GM21447 (cell line): ENCODE measurements around the gene POU6F1.
"Not testable (repeated sequence)": the region's sequence is repeated elsewhere in the genome, so short reads cannot be mapped to it uniquely, and the experiment has no call there.

Source experiments
- ATAC-seq: cut with Tn5 transposase; IDR thresholded peaks from one replicate; pipeline ENCODE4 v1.9.1; 2021; ENCODE audit not compliant: unreplicated experiment

POU6F1 gene, protein sequence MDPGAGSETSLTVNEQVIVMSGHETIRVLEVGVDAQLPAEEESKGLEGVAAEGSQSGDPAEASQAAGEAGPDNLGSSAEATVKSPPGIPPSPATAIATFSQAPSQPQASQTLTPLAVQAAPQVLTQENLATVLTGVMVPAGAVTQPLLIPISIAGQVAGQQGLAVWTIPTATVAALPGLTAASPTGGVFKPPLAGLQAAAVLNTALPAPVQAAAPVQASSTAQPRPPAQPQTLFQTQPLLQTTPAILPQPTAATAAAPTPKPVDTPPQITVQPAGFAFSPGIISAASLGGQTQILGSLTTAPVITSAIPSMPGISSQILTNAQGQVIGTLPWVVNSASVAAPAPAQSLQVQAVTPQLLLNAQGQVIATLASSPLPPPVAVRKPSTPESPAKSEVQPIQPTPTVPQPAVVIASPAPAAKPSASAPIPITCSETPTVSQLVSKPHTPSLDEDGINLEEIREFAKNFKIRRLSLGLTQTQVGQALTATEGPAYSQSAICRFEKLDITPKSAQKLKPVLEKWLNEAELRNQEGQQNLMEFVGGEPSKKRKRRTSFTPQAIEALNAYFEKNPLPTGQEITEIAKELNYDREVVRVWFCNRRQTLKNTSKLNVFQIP

DNA sequence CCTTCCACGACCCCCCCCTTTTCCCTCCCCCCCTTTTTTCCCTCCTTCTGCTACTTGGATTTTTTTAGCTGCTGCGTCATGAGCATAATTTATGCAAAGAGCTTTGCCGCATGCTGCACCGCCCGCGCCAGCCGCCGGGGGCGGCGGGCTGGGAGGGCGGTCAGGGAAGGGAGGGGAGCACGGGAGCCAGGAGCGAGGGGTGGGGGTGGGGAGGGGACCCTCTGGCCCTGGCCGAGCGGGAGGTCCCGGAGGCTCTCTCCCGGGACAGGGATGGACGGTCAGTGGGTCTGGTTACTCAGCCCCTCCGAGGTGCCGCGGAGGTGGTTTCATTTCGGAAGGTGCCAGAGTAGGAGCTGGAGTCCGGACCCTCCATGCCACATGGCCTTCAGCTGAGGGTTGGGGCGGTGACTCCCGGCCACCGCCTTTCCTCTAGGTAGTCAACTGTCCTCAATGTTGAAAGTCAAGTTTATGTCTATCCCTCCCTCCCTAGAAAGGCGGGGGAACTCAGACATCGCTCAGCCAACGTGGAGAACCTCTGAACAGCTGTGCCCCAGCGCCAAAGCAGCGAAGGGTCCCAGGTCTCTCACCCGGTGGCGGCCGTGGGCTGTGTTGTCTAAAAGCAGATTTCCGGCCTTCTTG is at the start of gene POU6F1:
Gene POU6F1 (minus strand): TSS at position 95 of the 639 bp plus-strand sequence. CDS start 11,226 bp downstream, outside the sequence.
- ATAC-seq, result peak; percentile 72

GRCh38 chr12:51265024-51265423 is 47.2 kb upstream of the POU6F1 start:
- ATAC-seq, result peak; percentile 49

- ATAC-seq, result no peak
These were observed 46.4 kb upstream of the POU6F1 start for GRCh38 chr12:51264297-51264696.

DNA sequence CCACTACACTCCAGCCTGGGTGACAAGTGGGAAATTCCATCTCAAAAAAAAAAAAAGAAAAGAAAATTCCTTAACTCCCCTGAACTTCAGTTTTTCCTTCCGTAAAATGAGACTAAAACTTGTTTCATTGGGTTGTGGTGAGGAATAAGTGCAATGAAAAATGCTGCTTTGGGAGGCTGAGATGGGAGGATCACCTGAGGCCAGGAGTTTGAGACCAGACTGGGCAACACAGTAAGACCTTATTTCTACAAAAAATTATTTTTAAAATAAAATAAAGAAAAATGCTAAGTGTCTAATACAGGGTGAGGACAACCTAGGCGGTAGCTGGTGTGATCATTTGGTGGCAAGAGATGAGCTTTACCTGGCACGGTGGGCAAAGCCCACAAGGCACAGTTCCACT is 45.5 kb upstream of the POU6F1 start:
- ATAC-seq, result no peak

GRCh38 chr12:51262758-51263177 is 44.9 kb upstream of the POU6F1 start:
- ATAC-seq, result no peak

GRCh38 chr12:51259600-51259999 is 41.7 kb upstream of the POU6F1 start:
- ATAC-seq, result not testable (repeated sequence)

DNA sequence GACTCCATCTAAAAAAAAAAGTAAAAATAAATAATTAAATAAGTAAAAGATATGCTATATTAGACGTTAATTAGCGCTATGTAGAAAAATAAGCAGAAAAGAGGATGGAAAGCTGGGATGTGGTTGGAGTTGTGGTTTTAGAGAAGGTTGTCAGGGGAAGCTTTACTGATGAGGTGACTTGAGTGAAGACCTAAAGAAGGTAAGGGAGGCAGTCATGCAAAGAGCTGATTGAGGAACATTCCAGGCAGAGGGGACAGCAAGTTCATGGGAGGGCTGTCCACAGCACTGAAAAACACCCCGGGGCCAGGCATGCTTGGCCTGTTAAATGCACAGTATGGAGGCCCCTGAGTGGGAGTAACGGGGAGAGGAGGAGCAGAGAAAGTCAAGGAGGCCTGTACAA is 36.7 kb upstream of the POU6F1 start:
- ATAC-seq, result no peak

GRCh38 chr12:51253276-51253675 is 35.4 kb upstream of the POU6F1 start:
- ATAC-seq, result no peak

GRCh38 chr12:51247523-51248206 is 29.8 kb upstream of the POU6F1 start:
- no peak for ATAC-seq

DNA sequence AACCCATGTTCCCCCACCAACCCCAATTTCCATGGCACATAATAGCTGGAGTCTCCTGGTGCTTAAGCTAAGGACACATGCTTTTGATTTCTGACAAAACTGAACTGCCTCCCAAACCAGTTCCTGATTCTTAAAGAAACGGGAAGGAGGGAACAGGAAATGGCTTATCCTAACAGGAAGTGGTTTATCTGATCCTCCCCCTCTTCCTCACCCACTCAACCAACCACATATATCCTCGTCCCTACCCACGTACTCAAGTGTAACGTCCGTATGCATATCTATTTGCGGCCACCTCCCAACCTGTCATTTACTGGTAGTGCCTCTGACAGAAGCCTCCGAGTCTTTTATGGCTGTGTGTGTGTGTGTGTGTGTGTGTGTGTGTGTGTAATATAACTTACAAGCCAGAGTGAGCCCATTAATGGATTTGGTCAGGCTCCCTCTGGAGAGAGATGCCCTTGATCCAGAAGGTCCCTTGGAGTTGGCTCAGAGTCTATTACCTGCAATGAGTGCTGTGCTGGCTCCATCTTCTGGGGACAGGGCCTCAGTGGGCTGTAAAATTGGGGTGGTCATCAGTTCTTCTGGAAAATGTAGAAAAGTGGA is 28.5 kb upstream of the POU6F1 start:
- ATAC-seq, result no peak

GRCh38 chr12:51245476-51246253 is 27.8 kb upstream of the POU6F1 start:
- ATAC-seq, result no peak

DNA sequence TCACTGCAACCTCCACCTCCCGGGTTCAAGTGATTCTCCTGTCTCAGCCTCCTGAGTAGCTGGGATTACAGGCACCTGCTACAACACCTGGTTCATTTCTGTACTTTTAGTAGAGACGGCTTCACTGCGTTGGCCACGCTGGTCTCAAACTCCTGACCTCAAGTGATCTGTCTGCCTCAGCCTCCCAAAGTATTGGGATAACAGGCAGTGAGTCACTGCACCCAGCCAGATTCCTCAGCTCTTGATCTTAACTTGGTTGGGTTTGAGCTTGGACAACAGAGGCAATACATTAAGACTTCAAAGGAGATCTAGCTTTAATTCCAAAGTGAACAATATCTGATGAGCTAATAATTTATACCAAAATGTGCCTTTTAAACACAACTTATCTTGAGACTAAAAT is 26.4 kb upstream of the POU6F1 start:
- ATAC-seq, result no peak

DNA sequence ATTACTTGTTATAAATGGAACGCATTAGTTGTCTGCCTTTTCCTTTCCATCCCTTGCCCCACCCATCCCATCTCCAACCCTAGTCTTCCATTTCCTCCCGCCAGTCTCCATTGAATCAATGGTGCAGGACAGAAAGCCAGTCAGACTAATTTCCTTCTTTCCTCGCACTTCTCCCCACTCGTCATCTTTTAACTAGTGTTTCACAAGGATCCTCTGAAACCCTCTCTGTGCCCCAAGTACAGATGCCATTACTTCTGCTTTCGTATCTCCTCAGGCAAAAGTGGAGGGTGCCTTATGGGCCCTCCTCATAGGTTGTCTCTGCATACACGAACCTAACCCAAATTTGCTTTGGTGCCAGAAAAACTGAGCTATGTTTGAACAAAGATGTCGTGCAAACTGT is 25.0 kb upstream of the POU6F1 start:
- ATAC-seq, result no peak

- no peak for ATAC-seq
These were observed 24.3 kb upstream of the POU6F1 start for GRCh38 chr12:51242120-51242519.

DNA sequence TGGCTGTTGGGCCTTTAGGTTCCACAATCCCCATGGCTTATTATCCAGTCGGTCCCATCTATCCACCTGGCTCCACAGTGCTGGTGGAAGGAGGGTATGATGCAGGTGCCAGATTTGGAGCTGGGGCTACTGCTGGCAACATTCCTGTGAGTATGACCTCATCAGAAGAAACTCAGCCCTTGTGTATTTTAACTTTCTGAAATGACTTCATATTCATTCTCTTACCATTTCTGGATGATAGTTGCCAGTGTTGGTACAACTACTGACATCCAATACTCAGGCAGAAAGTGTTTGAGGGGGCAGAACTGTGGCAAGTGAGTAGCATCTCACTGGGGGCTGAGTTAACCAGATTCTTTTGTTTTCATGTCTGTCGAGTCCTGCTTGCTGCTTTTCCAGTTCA is 23.1 kb upstream of the POU6F1 start:
- no peak for ATAC-seq

GRCh38 chr12:51238510-51239334 is 20.9 kb upstream of the POU6F1 start, which contains the start of gene DAZAP2:
Gene DAZAP2, plus strand, starts transcription at chr12:51238826. Its CDS starts 82 bp downstream, at chr12:51238908.
- peak; percentile 94 for ATAC-seq

DNA sequence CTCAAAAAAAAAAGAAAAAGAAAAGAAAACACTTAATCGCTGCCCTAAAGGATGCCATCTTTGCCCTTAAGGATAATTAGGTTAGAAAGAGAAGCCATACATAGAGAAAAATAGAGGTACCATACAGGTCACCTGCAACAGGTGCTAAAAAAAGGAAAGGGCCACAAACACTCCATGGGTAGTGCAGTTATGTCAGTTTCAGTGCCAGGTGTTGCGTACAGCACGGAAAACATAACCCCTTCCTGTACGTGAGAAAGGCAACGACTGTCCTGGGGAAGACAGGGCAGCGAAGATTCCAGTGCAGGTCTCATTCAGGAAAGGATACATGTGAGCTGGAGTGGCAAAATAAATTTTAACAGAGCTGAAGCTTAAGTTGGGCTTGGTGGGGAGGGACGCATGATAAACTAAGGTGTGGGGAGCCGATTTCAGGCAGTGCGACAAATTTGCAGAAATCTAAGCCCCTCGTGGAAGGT is 20.2 kb upstream of the POU6F1 start:
- peak; percentile 8 for ATAC-seq

DNA sequence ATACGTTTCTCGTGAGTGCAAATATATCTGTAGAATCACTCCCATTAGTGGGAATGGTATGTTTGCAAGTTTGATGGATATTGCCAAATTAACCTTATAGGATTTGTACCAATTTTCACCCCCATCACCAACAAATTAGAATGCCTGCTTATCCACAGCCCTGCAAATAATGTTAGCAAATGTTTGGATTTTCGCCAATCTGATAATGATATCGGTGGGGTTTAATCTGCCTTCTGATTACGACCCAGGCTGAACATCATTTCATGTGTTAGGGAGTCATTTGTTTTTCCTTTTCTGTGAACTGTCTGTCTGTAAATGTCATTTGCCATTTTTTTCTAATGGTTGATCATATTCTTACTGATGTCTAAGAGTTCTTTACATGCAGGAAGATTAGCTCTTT is 16.7 kb upstream of the POU6F1 start:
- no peak for ATAC-seq

DNA sequence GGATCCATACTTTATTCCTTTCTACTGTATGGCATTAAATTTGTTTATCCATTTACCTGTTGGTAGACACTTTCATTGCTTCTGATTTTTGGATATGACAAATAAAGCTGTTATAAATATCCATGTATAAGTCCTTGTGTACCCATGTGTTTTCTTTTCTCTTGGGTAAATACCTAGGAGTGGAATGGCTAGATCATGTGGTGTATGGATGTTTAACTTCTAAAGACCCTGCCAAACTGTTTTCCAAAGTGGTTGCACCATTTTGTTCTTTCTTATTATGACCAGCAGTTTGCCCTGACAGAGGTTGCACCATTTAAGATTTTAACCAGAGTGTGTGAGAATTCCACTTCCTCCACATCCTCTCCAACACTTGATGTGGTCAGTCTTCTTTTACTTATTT is 14.8 kb upstream of the POU6F1 start:
- ATAC-seq, result no peak
